HEK293T (cell line): ENCODE data around the gene C1QTNF3.
"Not testable (repeated sequence)": the region's sequence is repeated elsewhere in the genome, so short reads cannot be mapped to it uniquely, and the experiment has no call there.

Source experiments
- BHLHE40 ChIP-seq: fragments of 450-650 bp; IDR thresholded peaks from 2 replicates; pipeline ENCODE4 v1.6.1; 2016; ENCODE audit warnings: mild to moderate bottlenecking, moderate library complexity, borderline replicate concordance
- FOXA1 ChIP-seq: fragments of 450-650 bp; IDR thresholded peaks from 2 replicates; pipeline ENCODE4 v1.6.1; 2016; ENCODE audit warnings: mild to moderate bottlenecking
- FOXM1 ChIP-seq: fragments of 450-650 bp; IDR thresholded peaks from 2 replicates; pipeline ENCODE4 v1.6.1; 2017; ENCODE audit warnings: mild to moderate bottlenecking, borderline replicate concordance

GRCh38 chr5:34087728-34088127 is 44.7 kb upstream of the C1QTNF3 start:
- TF ChIP-seq FOXA1, BHLHE40, FOXM1: not testable (repeated sequence)
